Measurements from ENCODE around the gene UIMC1.

Gene UIMC1

GRCh38 chr5:176952531-176953193, 53.9 kb downstream of the UIMC1 start:
- DNase-seq = no peak

- DNase-seq = no peak
Measured at GRCh38 chr5:176948458-176948857, 58.1 kb downstream of the UIMC1 start.

- DNase-seq = no peak
Measured at GRCh38 chr5:176947847-176948246, 58.7 kb downstream of the UIMC1 start.

GRCh38 chr5:176944268-176944667, 62.3 kb downstream of the UIMC1 start:
- no peak for DNase-seq

GRCh38 chr5:176943816-176944215, 62.8 kb downstream of the UIMC1 start:
- DNase-seq = no peak

- DNase-seq = no peak
Measured at GRCh38 chr5:176941951-176942350, 64.6 kb downstream of the UIMC1 start.

- no peak for DNase-seq
Measured at GRCh38 chr5:176938472-176938871, 68.1 kb downstream of the UIMC1 start.

GRCh38 chr5:176935017-176935416, 71.6 kb downstream of the UIMC1 start:
- no peak for DNase-seq

- DNase-seq = no peak
Measured at GRCh38 chr5:176934309-176934930, 72.2 kb downstream of the UIMC1 start.

GRCh38 chr5:176929654-176930053, 76.9 kb downstream of the UIMC1 start:
- DNase-seq = no peak

GRCh38 chr5:176927562-176927961, 79.0 kb downstream of the UIMC1 start:
- DNase-seq = no peak

- no peak for DNase-seq
Measured at GRCh38 chr5:176922817-176923216, 83.8 kb downstream of the UIMC1 start.

GRCh38 chr5:176921714-176922113, 84.9 kb downstream of the UIMC1 start:
- no peak for DNase-seq

GRCh38 chr5:176918613-176919012, 88.0 kb downstream of the UIMC1 start:
- DNase-seq = no peak

GRCh38 chr5:176916337-176916736, 90.2 kb downstream of the UIMC1 start:
- no peak for DNase-seq

GRCh38 chr5:176915906-176916305, 90.7 kb downstream of the UIMC1 start:
- DNase-seq = no peak

- DNase-seq = no peak
Measured at GRCh38 chr5:176912115-176912514, 94.5 kb downstream of the UIMC1 start.

GRCh38 chr5:176908675-176909368, 97.8 kb downstream of the UIMC1 start:
- DNase-seq = no peak

GRCh38 chr5:176906796-176907195, 99.8 kb downstream of the UIMC1 start:
- DNase-seq = no peak

GRCh38 chr5:176906126-176906525, 100.5 kb downstream of the UIMC1 start:
- no peak for DNase-seq

GRCh38 chr5:176904276-176904675, 102.3 kb downstream of the UIMC1 start:
- DNase-seq = no peak

- DNase-seq = no peak
Measured at GRCh38 chr5:176902911-176903664, 103.5 kb downstream of the UIMC1 start.

- DNase-seq = no peak
Measured at GRCh38 chr5:176902102-176902814, 104.3 kb downstream of the UIMC1 start.
